HEK293 (cell line): Measurements from ENCODE around the gene COMMD8.

Experiments
- CTCF ChIA-PET: fragments of 350-600 bp; formaldehyde crosslinking; extraction: SDS; loops from one replicate; lab custom pipeline; 2021; ENCODE audit warnings: antibody characterized with exemption; lab: Yijun Ruan, JAX
- POLR2A ChIA-PET: fragments of 300-600 bp; formaldehyde crosslinking; extraction: SDS; loops from one replicate; lab custom pipeline; 2020; ENCODE audit warnings: antibody characterized with exemption, inconsistent platforms; lab: Yijun Ruan, JAX
- H3K27ac ChIP-seq: fragments of 200-500 bp; sonication (Bioruptor generic); 2 replicates; pipeline ENCODE4 v1.5.1; 2014; ENCODE audit warnings: low read depth, low read length, control low read depth, inconsistent platforms; ENCODE audit errors: extremely low read depth
- H3K36me3 ChIP-seq, 2 experiments: fragments of 200-500 bp in 1 of 2; sonication (Bioruptor generic) in 1 of 2; 1 replicate in 1 of 2; 2 replicates in 1 of 2; pipeline ENCODE4 v1.5.1; 2014 to 2017; ENCODE audit warnings: inconsistent platforms in 2 of 2, low read length in 2 of 2; ENCODE audit not compliant: control insufficient read depth in 2 of 2, insufficient read depth in 1 of 2
- H3K4me1 ChIP-seq: fragments of 200-500 bp; sonication (Bioruptor generic); 2 replicates; pipeline ENCODE4 v1.5.1; 2014; ENCODE audit warnings: mild to moderate bottlenecking, low read length, inconsistent platforms; ENCODE audit not compliant: control insufficient read depth, insufficient read depth
- H3K4me3 ChIP-seq: 2 replicates; pipeline ENCODE4 v1.5.1; 2011; ENCODE audit warnings: low read depth, mild to moderate bottlenecking, control low read depth, low read length, moderate library complexity
- H3K9me3 ChIP-seq: fragments of 200-500 bp; sonication (Bioruptor generic); 2 replicates; pipeline ENCODE4 v1.5.1; 2014; ENCODE audit warnings: low read depth, low read length, inconsistent platforms; ENCODE audit not compliant: control insufficient read depth, insufficient read depth
- FEZF1 ChIP-seq: fragments of 450-650 bp; formaldehyde crosslinking; IDR thresholded peaks from 2 replicates; pipeline ENCODE4 v1.5.1; 2016; ENCODE audit warnings: missing biosample characterization, missing genetic modification characterization
- GFI1B ChIP-seq: fragments of 450-650 bp; formaldehyde crosslinking; IDR thresholded peaks from 2 replicates; pipeline ENCODE4 v1.5.1; 2016; ENCODE audit warnings: missing biosample characterization, missing genetic modification characterization
- HOXC10 ChIP-seq: sonication (generic); formaldehyde crosslinking; IDR thresholded peaks from 2 replicates; pipeline ENCODE4 v1.8.1; 2023; ENCODE audit warnings: mild to moderate bottlenecking, missing genetic modification reagents
- MEIS1 ChIP-seq: sonication (generic); formaldehyde crosslinking; IDR thresholded peaks from 2 replicates; pipeline ENCODE4 v1.8.1; 2022; ENCODE audit warnings: missing genetic modification reagents, mild to moderate bottlenecking, borderline replicate concordance
- PBX3 ChIP-seq: sonication (generic); formaldehyde crosslinking; IDR thresholded peaks from 2 replicates; pipeline ENCODE4 v1.8.1; 2022; ENCODE audit warnings: mild to moderate bottlenecking, moderate library complexity, missing genetic modification reagents
- PRDM6 ChIP-seq: fragments of 450-650 bp; formaldehyde crosslinking; IDR thresholded peaks from 2 replicates; pipeline ENCODE4 v1.5.1; 2017; ENCODE audit warnings: missing biosample characterization, missing genetic modification characterization
- REPIN1 ChIP-seq: fragments of 450-650 bp; formaldehyde crosslinking; IDR thresholded peaks from 2 replicates; pipeline ENCODE4 v1.5.1; 2017; ENCODE audit warnings: missing biosample characterization, missing genetic modification characterization, low read depth
- SCRT1 ChIP-seq: fragments of 450-650 bp; formaldehyde crosslinking; IDR thresholded peaks from 2 replicates; pipeline ENCODE4 v1.5.1; 2016; ENCODE audit warnings: missing biosample characterization, missing genetic modification characterization, borderline replicate concordance
- SP2 ChIP-seq: fragments of 450-650 bp; formaldehyde crosslinking; IDR thresholded peaks from 2 replicates; pipeline ENCODE4 v1.5.1; 2016; ENCODE audit warnings: missing biosample characterization, missing genetic modification characterization
- ZNF157 ChIP-seq: fragments of 450-650 bp; formaldehyde crosslinking; IDR thresholded peaks from 2 replicates; pipeline ENCODE4 v1.5.1; 2016; ENCODE audit warnings: missing biosample characterization, missing genetic modification characterization
- ZNF341 ChIP-seq: fragments of 450-650 bp; formaldehyde crosslinking; IDR thresholded peaks from 2 replicates; pipeline ENCODE4; 2016; ENCODE audit warnings: low read depth, missing biosample characterization, missing genetic modification characterization
- ZNF48 ChIP-seq: fragments of 450-650 bp; formaldehyde crosslinking; IDR thresholded peaks from 2 replicates; pipeline ENCODE4 v1.5.1; 2016; ENCODE audit warnings: missing biosample characterization, missing genetic modification characterization
- ZNF521 ChIP-seq: fragments of 450-650 bp; formaldehyde crosslinking; IDR thresholded peaks from 2 replicates; pipeline ENCODE4 v1.5.1; 2017; ENCODE audit warnings: missing biosample characterization, mild to moderate bottlenecking, missing genetic modification characterization
- ZNF549 ChIP-seq: fragments of 450-650 bp; IDR thresholded peaks from 2 replicates; pipeline ENCODE4 v1.5.1; 2018; ENCODE audit warnings: missing biosample characterization, missing genetic modification characterization, mild to moderate bottlenecking, inconsistent platforms, moderate library complexity
- ZNF558 ChIP-seq: fragments of 450-650 bp; formaldehyde crosslinking; IDR thresholded peaks from 2 replicates; pipeline ENCODE4 v1.5.1; 2016; ENCODE audit warnings: missing biosample characterization, missing genetic modification characterization
- ZNF560 ChIP-seq: fragments of 450-650 bp; formaldehyde crosslinking; IDR thresholded peaks from 2 replicates; pipeline ENCODE4 v1.5.1; 2017; ENCODE audit warnings: missing biosample characterization, missing genetic modification characterization, borderline replicate concordance
- ZNF561 ChIP-seq: fragments of 450-650 bp; IDR thresholded peaks from 2 replicates; pipeline ENCODE4 v1.5.1; 2018; ENCODE audit warnings: missing biosample characterization, missing genetic modification characterization, borderline replicate concordance
- ZNF791 ChIP-seq: fragments of 450-650 bp; formaldehyde crosslinking; IDR thresholded peaks from 2 replicates; pipeline ENCODE4 v1.5.1; 2016; ENCODE audit warnings: missing biosample characterization, missing genetic modification characterization
- TF ChIP-seq, protein P1 (sequence below): fragments of 450-650 bp; formaldehyde crosslinking; IDR thresholded peaks from 2 replicates; pipeline ENCODE4 v1.5.1; 2016; ENCODE audit warnings: missing biosample characterization, missing genetic modification characterization, low read depth
- TF ChIP-seq, protein P2 (sequence below): fragments of 450-650 bp; formaldehyde crosslinking; IDR thresholded peaks from 2 replicates; pipeline ENCODE4 v1.5.1; 2016; ENCODE audit warnings: missing biosample characterization, missing genetic modification characterization, borderline replicate concordance

Gene COMMD8

DNA sequence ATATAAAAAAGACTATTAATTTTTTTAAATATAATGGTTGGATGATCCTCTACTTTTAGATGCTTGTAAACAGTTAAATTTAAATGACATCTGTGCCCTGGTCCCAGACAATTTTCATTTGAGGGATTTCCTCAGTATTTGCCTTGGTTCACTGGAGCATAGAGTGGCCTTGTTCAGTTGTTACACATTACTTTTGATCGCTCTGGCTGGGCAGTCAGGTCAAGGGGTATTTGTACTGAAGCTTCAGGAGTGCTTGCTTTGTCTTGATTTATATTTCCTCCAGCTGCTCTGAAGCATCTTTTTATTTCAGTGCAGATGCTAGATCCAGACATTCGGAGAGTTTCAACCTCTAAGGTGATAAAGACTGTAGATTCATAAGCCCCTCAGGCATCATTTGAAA, 50.0 kb downstream of the COMMD8 start (continued):
- no peak for TF ChIP-seq ZNF560 (tag by site-specific recombination)
- TF ChIP-seq ZNF48 (tag by site-specific recombination): no peak
- no peak for TF ChIP-seq GFI1B (tag by site-specific recombination)
- no peak for TF ChIP-seq PRDM6 (tag by site-specific recombination)
- no peak for TF ChIP-seq ZNF549 (tag by site-specific recombination)

GRCh38 chr4:47410271-47410670, 53.2 kb downstream of the COMMD8 start:
- Histone ChIP-seq H3K27ac (no peak overlapping the region), H3K9me3 (no peaks in the 10 kb centered on the region), H3K36me3 (no peaks in the 10 kb centered on the region), H3K4me1 (no peaks in the 10 kb centered on the region), H3K4me3 (no peak overlapping the region)
- TF ChIP-seq SCRT1 (tag by site-specific recombination) (no peak), SP2 (tag by site-specific recombination) (no peak), ZNF791 (tag by site-specific recombination) (no peak), ZNF558 (no peak), REPIN1 (tag by site-specific recombination) (no peak), HOXC10 (CRISPR knock-in tag) (no peak)
- TF ChIP-seq, protein P1, sequence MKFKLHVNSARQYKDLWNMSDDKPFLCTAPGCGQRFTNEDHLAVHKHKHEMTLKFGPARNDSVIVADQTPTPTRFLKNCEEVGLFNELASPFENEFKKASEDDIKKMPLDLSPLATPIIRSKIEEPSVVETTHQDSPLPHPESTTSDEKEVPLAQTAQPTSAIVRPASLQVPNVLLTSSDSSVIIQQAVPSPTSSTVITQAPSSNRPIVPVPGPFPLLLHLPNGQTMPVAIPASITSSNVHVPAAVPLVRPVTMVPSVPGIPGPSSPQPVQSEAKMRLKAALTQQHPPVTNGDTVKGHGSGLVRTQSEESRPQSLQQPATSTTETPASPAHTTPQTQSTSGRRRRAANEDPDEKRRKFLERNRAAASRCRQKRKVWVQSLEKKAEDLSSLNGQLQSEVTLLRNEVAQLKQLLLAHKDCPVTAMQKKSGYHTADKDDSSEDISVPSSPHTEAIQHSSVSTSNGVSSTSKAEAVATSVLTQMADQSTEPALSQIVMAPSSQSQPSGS (tag by site-specific recombination): no peak
- ChIA-PET CTCF (no interaction called here), POLR2A (no interaction called here)

DNA sequence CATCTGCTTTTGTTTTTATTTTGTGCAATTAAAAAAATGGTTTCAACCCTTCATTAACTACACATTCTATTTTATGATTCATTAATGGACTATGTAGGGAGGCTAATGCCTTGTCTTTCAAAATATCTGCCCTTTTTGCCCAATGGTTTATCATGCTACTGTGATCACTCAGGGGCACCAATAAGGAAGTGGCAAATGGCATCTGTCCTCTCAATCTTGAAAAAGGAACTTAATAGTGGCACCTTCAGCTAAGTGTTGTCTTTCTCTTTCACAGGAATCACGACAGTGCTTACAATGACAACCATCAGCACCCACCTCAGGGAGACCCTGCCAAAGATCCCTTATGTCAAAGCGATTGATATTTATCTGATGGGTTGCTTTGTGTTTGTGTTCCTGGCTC, 57.1 kb downstream of the COMMD8 start:
- POLR2A ChIA-PET: no interaction called here
- TF ChIP-seq, protein P2, sequence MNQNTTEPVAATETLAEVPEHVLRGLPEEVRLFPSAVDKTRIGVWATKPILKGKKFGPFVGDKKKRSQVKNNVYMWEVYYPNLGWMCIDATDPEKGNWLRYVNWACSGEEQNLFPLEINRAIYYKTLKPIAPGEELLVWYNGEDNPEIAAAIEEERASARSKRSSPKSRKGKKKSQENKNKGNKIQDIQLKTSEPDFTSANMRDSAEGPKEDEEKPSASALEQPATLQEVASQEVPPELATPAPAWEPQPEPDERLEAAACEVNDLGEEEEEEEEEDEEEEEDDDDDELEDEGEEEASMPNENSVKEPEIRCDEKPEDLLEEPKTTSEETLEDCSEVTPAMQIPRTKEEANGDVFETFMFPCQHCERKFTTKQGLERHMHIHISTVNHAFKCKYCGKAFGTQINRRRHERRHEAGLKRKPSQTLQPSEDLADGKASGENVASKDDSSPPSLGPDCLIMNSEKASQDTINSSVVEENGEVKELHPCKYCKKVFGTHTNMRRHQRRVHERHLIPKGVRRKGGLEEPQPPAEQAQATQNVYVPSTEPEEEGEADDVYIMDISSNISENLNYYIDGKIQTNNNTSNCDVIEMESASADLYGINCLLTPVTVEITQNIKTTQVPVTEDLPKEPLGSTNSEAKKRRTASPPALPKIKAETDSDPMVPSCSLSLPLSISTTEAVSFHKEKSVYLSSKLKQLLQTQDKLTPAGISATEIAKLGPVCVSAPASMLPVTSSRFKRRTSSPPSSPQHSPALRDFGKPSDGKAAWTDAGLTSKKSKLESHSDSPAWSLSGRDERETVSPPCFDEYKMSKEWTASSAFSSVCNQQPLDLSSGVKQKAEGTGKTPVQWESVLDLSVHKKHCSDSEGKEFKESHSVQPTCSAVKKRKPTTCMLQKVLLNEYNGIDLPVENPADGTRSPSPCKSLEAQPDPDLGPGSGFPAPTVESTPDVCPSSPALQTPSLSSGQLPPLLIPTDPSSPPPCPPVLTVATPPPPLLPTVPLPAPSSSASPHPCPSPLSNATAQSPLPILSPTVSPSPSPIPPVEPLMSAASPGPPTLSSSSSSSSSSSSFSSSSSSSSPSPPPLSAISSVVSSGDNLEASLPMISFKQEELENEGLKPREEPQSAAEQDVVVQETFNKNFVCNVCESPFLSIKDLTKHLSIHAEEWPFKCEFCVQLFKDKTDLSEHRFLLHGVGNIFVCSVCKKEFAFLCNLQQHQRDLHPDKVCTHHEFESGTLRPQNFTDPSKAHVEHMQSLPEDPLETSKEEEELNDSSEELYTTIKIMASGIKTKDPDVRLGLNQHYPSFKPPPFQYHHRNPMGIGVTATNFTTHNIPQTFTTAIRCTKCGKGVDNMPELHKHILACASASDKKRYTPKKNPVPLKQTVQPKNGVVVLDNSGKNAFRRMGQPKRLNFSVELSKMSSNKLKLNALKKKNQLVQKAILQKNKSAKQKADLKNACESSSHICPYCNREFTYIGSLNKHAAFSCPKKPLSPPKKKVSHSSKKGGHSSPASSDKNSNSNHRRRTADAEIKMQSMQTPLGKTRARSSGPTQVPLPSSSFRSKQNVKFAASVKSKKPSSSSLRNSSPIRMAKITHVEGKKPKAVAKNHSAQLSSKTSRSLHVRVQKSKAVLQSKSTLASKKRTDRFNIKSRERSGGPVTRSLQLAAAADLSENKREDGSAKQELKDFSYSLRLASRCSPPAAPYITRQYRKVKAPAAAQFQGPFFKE (tag by site-specific recombination): no peak
- TF ChIP-seq FEZF1 (no peak), ZNF561 (tag by site-specific recombination) (no peak), ZNF157 (tag by site-specific recombination) (no peak), ZNF341 (tag by site-specific recombination) (no peak), MEIS1 (CRISPR knock-in tag) (no peak), ZNF521 (tag by site-specific recombination) (no peak), PBX3 (CRISPR knock-in tag) (no peak)
- TF ChIP-seq, all 188 proteins: peak for 0
- H3K4me3 ChIP-seq: no peak overlapping the region
- no peaks in the 10 kb centered on the region for H3K4me1 ChIP-seq
- no peak overlapping the region for H3K27ac ChIP-seq
- no peaks in the 10 kb centered on the region for H3K36me3 ChIP-seq
- H3K9me3 ChIP-seq: no peaks in the 10 kb centered on the region
- CTCF ChIA-PET: no interaction called here
